ENCODE results near the gene S100A4. TPM values are rescaled to one million over a fixed set of nuclear protein-coding genes. Genes with fewer than 3 reads are reported as not detected.

S100A4 gene
- total and polyA plus RNA-seq, 2 experiments from 2014 or later = 14.2 to 36.0 TPM

GRCh38 chr1:153515504-153516394 lies 29.9 kb downstream of the S100A4 start (continued):
- TF ChIP-seq ETS1 (IDR thresholded peaks at IDR 0.05) (no peak), STAT1 (IDR thresholded peaks at IDR 0.05; ENCODE audit: unreplicated experiment) (no peak), ZNF331 (CRISPR knock-in tag; IDR thresholded peaks at IDR 0.05; ENCODE audit: low read depth) (no peak), ZNF114 (CRISPR knock-in tag; IDR thresholded peaks at IDR 0.05) (no peak), REST (IDR thresholded peaks at IDR 0.05; ENCODE audit: unreplicated experiment) (no peak)

- no peaks in the 10 kb centered on the region for H4K20me1 ChIP-seq (replicated peaks; ENCODE audit: insufficient read depth)
- ATAC-seq (no peak), DNase-seq (ENCODE audit: low spot score) (no peak)
- H3K4me3 ChIP-seq = no peak overlapping the region
- H3K27ac ChIP-seq (ENCODE audit: low read depth) = no peak overlapping the region
- no peak for TF ChIP-seq POLR2AphosphoS5 (IDR thresholded peaks at IDR 0.05; ENCODE audit: low read depth)
- no peak for TF ChIP-seq CTCF (conservative IDR thresholded peaks at IDR 0.05; ENCODE audit: low read depth in 2 of 2)
- TF ChIP-seq NANOG (IDR thresholded peaks at IDR 0.05; ENCODE audit: borderline replicate concordance) = no peak
- no peak for TF ChIP-seq STAT1 (IDR thresholded peaks at IDR 0.05; ENCODE audit: unreplicated experiment)
- TF ChIP-seq EZH2phosphoT487 (IDR thresholded peaks at IDR 0.05; ENCODE audit: unreplicated experiment) = no peak
- TF ChIP-seq ZNF114 (CRISPR knock-in tag; IDR thresholded peaks at IDR 0.05) = no peak
- H3K36me3 ChIP-seq (ENCODE audit: insufficient read depth) = no peaks in the 10 kb centered on the region
- H3K36me3 Mint-ChIP-seq (ENCODE audit: low read depth) = no peaks in the 10 kb centered on the region
- peaks cover 26% of the 10 kb centered on the region for H3K27me3 Mint-ChIP-seq (ENCODE audit: insufficient read depth, low read depth, poor library complexity)
- H3K4me1 Mint-ChIP-seq = peaks cover 16% of the 10 kb centered on the region
- peaks cover 3% of the 10 kb centered on the region; the same call in 1 of the 2 replicates for H3K4me1 ChIP-seq (ENCODE audit: insufficient read depth)
- no peak overlapping the region for H3K4me3 Mint-ChIP-seq
- no peaks in the 10 kb centered on the region for H3K79me2 ChIP-seq (replicated peaks; ENCODE audit: insufficient read depth)
- H3K9me3 Mint-ChIP-seq = no peaks in the 10 kb centered on the region; the same call in 1 of the 3 replicates
- H3F3A ChIP-seq (replicated peaks; ENCODE audit: low read depth) = no peaks in the 10 kb centered on the region
- H3K27ac Mint-ChIP-seq = no peak overlapping the region
- H3K9me2 ChIP-seq (ENCODE audit: insufficient read depth) = no peaks in the 10 kb centered on the region
- H3K27me3 ChIP-seq (ENCODE audit: insufficient read depth) = peaks cover 35% of the 10 kb centered on the region
- no peak overlapping the region for H3K4me2 ChIP-seq
- no peak overlapping the region for H2AFZ ChIP-seq
Observed at GRCh38 chr1:153513666-153514065, 31.9 kb downstream of the S100A4 start.

Measured in GM23338 (cell line).